HepG2 (cell line): ENCODE results near the gene TTC16.

ENCODE experiments used
- CHD4 ChIP-seq: fragments of 200-600 bp; sonication (generic); IDR thresholded peaks from 2 replicates; pipeline ENCODE4 v1.7.0; 2017; ENCODE audit warnings: mild to moderate bottlenecking, low read length, borderline replicate concordance
- TOE1 ChIP-seq: sonication (generic); formaldehyde crosslinking; IDR thresholded peaks from 2 replicates; pipeline ENCODE4 v1.4.0; 2020; ENCODE audit warnings: mild to moderate bottlenecking, missing genetic modification reagents
- XBP1 ChIP-seq: sonication (generic); formaldehyde crosslinking; IDR thresholded peaks from 2 replicates; pipeline ENCODE4 v1.5.0; 2020; ENCODE audit warnings: missing genetic modification reagents
- TF ChIP-seq, protein P1 (sequence below): sonication (generic); formaldehyde crosslinking; IDR thresholded peaks from 2 replicates; pipeline ENCODE4 v1.4.0; 2020; ENCODE audit warnings: missing genetic modification reagents
- TF ChIP-seq, protein P2 (sequence below): sonication (generic); formaldehyde crosslinking; IDR thresholded peaks from 2 replicates; pipeline ENCODE4 v1.4.0; 2020; ENCODE audit warnings: missing genetic modification reagents
- TF ChIP-seq, protein P3 (sequence below): sonication (generic); formaldehyde crosslinking; IDR thresholded peaks from 2 replicates; pipeline ENCODE4 v1.5.0; 2020; ENCODE audit warnings: mild to moderate bottlenecking, missing genetic modification reagents, moderate library complexity
- TF ChIP-seq, protein P4 (sequence below): sonication (generic); formaldehyde crosslinking; IDR thresholded peaks from 2 replicates; pipeline ENCODE4 v1.4.0; 2020; ENCODE audit warnings: low read depth, missing genetic modification reagents

DNA sequence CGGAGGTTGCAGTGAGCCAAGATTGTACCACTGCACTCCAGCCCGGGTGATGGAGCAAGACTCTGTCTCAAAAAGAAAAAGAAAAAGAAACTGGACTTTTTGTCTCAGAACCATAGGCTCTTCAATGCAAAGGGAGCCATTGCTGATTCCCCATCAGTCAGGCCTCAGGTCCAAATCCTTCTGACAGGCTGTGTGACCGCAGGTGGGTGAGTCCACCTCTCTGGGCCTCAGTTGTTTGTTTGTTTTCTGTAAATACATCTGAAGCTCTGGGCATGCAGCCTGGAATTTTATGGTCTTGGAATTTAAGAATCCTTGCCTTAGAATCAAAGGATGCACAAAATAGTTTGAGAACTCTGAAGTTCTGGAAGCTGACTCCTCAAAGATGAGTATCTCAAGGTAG lies 40.4 kb downstream of the TTC16 start:
- TF ChIP-seq, protein P1, sequence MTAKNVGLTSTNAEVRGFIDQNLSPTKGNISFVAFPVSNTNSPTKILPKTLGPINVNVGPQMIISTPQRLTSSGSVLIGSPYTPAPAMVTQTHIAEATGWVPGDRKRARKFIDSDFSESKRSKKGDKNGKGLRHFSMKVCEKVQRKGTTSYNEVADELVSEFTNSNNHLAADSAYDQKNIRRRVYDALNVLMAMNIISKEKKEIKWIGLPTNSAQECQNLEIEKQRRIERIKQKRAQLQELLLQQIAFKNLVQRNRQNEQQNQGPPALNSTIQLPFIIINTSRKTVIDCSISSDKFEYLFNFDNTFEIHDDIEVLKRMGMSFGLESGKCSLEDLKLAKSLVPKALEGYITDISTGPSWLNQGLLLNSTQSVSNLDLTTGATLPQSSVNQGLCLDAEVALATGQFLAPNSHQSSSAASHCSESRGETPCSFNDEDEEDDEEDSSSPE (CRISPR knock-in tag), result no peak
- TF ChIP-seq, protein P2, sequence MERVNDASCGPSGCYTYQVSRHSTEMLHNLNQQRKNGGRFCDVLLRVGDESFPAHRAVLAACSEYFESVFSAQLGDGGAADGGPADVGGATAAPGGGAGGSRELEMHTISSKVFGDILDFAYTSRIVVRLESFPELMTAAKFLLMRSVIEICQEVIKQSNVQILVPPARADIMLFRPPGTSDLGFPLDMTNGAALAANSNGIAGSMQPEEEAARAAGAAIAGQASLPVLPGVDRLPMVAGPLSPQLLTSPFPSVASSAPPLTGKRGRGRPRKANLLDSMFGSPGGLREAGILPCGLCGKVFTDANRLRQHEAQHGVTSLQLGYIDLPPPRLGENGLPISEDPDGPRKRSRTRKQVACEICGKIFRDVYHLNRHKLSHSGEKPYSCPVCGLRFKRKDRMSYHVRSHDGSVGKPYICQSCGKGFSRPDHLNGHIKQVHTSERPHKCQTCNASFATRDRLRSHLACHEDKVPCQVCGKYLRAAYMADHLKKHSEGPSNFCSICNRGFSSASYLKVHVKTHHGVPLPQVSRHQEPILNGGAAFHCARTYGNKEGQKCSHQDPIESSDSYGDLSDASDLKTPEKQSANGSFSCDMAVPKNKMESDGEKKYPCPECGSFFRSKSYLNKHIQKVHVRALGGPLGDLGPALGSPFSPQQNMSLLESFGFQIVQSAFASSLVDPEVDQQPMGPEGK, result no peak
- TF ChIP-seq XBP1 (no peak), CHD4 (no peak), TOE1 (CRISPR knock-in tag) (no peak)
- TF ChIP-seq, protein P3, sequence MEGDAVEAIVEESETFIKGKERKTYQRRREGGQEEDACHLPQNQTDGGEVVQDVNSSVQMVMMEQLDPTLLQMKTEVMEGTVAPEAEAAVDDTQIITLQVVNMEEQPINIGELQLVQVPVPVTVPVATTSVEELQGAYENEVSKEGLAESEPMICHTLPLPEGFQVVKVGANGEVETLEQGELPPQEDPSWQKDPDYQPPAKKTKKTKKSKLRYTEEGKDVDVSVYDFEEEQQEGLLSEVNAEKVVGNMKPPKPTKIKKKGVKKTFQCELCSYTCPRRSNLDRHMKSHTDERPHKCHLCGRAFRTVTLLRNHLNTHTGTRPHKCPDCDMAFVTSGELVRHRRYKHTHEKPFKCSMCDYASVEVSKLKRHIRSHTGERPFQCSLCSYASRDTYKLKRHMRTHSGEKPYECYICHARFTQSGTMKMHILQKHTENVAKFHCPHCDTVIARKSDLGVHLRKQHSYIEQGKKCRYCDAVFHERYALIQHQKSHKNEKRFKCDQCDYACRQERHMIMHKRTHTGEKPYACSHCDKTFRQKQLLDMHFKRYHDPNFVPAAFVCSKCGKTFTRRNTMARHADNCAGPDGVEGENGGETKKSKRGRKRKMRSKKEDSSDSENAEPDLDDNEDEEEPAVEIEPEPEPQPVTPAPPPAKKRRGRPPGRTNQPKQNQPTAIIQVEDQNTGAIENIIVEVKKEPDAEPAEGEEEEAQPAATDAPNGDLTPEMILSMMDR (CRISPR knock-in tag), result no peak
- TF ChIP-seq, protein P4, sequence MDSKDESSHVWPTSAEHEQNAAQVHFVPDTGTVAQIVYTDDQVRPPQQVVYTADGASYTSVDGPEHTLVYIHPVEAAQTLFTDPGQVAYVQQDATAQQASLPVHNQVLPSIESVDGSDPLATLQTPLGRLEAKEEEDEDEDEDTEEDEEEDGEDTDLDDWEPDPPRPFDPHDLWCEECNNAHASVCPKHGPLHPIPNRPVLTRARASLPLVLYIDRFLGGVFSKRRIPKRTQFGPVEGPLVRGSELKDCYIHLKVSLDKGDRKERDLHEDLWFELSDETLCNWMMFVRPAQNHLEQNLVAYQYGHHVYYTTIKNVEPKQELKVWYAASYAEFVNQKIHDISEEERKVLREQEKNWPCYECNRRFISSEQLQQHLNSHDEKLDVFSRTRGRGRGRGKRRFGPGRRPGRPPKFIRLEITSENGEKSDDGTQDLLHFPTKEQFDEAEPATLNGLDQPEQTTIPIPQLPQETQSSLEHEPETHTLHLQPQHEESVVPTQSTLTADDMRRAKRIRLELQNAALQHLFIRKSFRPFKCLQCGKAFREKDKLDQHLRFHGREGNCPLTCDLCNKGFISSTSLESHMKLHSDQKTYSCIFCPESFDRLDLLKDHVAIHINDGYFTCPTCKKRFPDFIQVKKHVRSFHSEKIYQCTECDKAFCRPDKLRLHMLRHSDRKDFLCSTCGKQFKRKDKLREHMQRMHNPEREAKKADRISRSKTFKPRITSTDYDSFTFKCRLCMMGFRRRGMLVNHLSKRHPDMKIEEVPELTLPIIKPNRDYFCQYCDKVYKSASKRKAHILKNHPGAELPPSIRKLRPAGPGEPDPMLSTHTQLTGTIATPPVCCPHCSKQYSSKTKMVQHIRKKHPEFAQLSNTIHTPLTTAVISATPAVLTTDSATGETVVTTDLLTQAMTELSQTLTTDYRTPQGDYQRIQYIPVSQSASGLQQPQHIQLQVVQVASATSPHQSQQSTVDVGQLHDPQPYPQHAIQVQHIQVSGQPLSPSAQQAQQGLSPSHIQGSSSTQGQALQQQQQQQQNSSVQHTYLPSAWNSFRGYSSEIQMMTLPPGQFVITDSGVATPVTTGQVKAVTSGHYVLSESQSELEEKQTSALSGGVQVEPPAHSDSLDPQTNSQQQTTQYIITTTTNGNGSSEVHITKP (CRISPR knock-in tag), result no peak
